Activated T-cell treated with anti-CD3 and anti-CD28 coated beads, Interleukin-2, amount 50 U/mL, for 4 hours (primary cell): ENCODE results near the gene TSPAN31. TPM values are rescaled to one million over a fixed set of nuclear protein-coding genes. Genes with fewer than 3 reads are reported as not detected.
A peak's percentile ranks its signal among the peaks of the same experiment; 100 is the strongest.
"Not testable (repeated sequence)": the region's sequence is repeated elsewhere in the genome, so short reads cannot be mapped to it uniquely, and the experiment has no call there.

Experiments used
- ATAC-seq, 2 donors: fragments of 200-7000 bp; cut with Tn5 transposase; one replicate each; pipeline ENCODE4 v1.10.0; 2021
- DNase-seq: peaks from one replicate; pipeline ENCODE4 v3.0.0-alpha.2; 2020
- H3K27me3 Mint-ChIP-seq: one replicate; pipeline ENCODE4 v1.8.0; 2021; ENCODE audit warnings: low read depth, mixed read lengths
- H3K36me3 Mint-ChIP-seq: one replicate; pipeline ENCODE4 v1.8.0; 2022; ENCODE audit warnings: mixed read lengths; ENCODE audit not compliant: insufficient read depth
- H3K4me1 Mint-ChIP-seq: one replicate; pipeline ENCODE4 v1.8.0; 2021; ENCODE audit warnings: low read depth, mixed read lengths
- H3K4me3 Mint-ChIP-seq: one replicate; pipeline ENCODE4 v1.8.0; 2021; ENCODE audit warnings: mild to moderate bottlenecking, moderate library complexity, mixed read lengths
- H3K9me3 Mint-ChIP-seq: one replicate; pipeline ENCODE4 v1.8.0; 2021; ENCODE audit warnings: mixed read lengths
- total RNA-seq, 3 donors: library from RNA; stranded (reverse); gene quantifications; one replicate each; pipeline ENCODE4 v1.2.1, GENCODE V29; 2021

Gene TSPAN31, protein sequence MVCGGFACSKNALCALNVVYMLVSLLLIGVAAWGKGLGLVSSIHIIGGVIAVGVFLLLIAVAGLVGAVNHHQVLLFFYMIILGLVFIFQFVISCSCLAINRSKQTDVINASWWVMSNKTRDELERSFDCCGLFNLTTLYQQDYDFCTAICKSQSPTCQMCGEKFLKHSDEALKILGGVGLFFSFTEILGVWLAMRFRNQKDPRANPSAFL
- total RNA-seq = 10 to 100 TPM; 11.5 to 14.9 (median 14.0) TPM

- Mint-ChIP-seq H3K4me3 (peak within 1 kb of the TSS; percentile 95), H3K9me3 (no peaks in the 10 kb centered on the region), H3K4me1 (peaks cover 47% of the 10 kb centered on the region), H3K27me3 (no peaks in the 10 kb centered on the region), H3K36me3 (peaks cover 27% of the 10 kb centered on the region)
- DNase-seq = peak; percentile 92
- ATAC-seq = peak; percentile 88 to 91
These were observed at the start of gene TSPAN31 for GRCh38 chr12:57744777-57745484. Gene TSPAN31, plus strand, starts transcription at chr12:57745039. Its CDS starts 116 bp downstream, at chr12:57745155.

DNA sequence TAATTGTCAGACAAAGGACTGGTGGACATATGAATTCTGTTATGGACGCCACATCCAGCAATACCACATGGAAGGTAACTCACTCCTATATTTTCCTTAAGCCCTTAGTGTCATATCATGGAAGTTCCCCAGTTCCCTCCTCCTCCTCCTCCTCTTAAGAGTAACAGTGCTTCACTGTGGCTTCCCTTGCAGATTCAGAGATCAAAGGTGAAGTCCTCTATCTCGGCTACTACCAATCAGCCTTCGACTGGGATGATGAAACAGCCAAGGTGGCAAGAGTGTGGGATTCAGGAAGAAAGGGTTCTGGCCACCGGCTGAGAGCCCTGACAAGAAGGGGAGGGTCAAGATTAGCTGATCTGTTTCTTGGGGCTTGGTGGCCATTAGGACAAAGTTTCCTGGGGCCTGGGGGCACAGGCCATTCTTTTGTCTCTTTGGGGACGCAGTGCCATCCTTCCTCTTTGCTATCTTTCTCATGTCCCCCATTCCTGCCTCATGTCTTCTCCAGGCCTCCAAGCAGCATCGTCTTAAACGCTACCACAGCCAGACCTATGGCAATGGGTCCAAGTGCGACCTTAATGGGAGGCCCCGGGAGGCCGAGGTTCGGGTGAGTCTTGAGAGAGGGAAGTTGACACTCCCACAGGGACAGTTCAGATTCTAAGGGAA lies 48.9 kb upstream of the TSPAN31 start:
- H3K9me3 Mint-ChIP-seq = no peaks in the 10 kb centered on the region
- H3K27me3 Mint-ChIP-seq = peaks cover 2% of the 10 kb centered on the region
- peaks cover 4% of the 10 kb centered on the region for H3K4me1 Mint-ChIP-seq
- H3K36me3 Mint-ChIP-seq = peaks cover 38% of the 10 kb centered on the region
- DNase-seq (no peak), ATAC-seq (no peak)
- peak overlapping the region; percentile 27 for H3K4me3 Mint-ChIP-seq

DNA sequence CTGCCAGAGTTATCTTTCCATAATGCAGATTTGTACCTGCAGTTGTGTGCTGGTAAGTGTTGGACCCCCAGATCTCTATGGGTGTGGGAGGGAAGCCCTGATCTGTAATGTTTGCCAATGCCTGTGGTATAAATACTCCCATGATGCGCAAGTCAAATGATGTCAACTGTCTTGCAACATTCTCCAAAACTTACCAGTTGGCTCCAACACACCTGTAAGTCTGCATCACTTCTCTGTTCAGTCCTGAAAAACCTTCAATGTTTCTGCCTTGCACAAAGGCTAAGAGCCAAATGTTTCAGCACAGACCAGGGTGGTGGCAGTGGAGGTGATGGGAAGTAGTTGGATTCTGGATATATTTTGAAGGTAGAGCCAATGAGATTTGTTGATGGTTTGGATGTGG lies 47.8 kb upstream of the TSPAN31 start:
- no peak overlapping the region for H3K4me3 Mint-ChIP-seq
- DNase-seq (no peak), ATAC-seq (no peak)
- H3K9me3 Mint-ChIP-seq = no peaks in the 10 kb centered on the region
- H3K36me3 Mint-ChIP-seq = peaks cover 41% of the 10 kb centered on the region
- H3K4me1 Mint-ChIP-seq = peaks cover 4% of the 10 kb centered on the region
- no peaks in the 10 kb centered on the region for H3K27me3 Mint-ChIP-seq

DNA sequence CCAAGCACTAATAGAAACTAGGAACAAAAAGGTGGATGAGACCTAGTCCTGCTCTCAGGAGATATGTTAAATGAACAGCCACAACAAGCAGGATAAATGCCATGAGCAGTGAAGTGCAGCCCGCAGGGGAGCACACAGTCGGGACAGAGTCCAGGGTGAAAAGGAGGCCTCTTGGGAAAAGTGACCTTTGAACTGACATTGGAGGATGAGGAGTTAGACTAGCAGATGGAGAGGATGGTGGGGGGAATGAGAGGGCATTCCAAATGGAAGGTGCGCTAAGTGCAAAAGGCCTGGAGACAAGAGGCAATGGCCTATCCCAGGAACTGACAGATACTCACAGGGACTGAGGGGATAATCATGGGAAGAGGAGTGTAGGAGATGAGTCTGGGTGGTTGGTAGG lies 46.4 kb upstream of the TSPAN31 start:
- Mint-ChIP-seq H3K27me3 (no peaks in the 10 kb centered on the region), H3K4me3 (no peak overlapping the region), H3K9me3 (no peaks in the 10 kb centered on the region), H3K36me3 (peaks cover 53% of the 10 kb centered on the region), H3K4me1 (peaks cover 6% of the 10 kb centered on the region)
- no peak for ATAC-seq
- DNase-seq = no peak

DNA sequence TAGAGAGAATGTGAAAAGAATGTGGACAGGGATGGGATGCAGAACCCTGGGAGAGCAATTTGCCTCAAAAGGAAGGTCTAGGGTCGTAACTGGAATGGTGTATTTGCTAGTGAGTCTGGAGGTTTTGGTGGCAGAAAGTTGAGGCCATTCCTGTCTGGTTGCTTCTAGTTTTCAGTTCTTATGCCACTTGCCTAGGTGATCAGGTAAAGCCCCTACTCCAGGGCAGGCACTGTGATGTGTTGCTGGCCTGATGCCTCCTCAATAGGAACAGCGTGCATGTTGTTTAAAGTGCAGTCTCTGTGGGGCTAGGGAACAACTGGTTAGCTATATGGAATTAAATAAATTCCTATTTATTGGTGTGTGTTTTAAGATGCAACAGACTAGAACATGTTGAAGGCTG lies 44.5 kb upstream of the TSPAN31 start:
- Mint-ChIP-seq H3K36me3 (peaks cover 67% of the 10 kb centered on the region), H3K9me3 (peaks cover 4% of the 10 kb centered on the region), H3K27me3 (no peaks in the 10 kb centered on the region), H3K4me1 (peaks cover 6% of the 10 kb centered on the region), H3K4me3 (no peak overlapping the region)
- DNase-seq = no peak
- no peak for ATAC-seq

DNA sequence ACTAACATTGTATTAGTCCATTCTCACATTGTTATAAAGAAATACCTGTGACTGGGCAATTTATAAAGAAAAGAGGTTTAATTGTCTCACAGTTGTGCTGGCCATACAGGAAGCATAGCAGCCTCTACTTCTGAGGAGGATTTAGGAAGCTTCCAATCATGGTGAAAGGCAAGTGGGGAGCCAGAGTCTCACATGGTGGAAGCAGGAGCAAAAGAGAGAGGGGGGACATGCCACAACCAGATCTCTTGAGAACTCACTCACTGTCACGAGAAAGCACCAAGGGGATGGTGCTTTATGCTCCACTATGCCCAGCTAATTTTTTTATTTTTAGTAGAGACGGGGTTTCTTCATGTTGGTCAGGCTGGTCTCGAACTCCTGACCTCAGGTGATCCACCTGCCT lies 37.6 kb upstream of the TSPAN31 start:
- Mint-ChIP-seq H3K36me3 (peaks cover 45% of the 10 kb centered on the region), H3K9me3 (peaks cover 4% of the 10 kb centered on the region), H3K4me3 (no peak overlapping the region), H3K27me3 (no peaks in the 10 kb centered on the region), H3K4me1 (no peaks in the 10 kb centered on the region)
- ATAC-seq (no peak), DNase-seq (no peak)

DNA sequence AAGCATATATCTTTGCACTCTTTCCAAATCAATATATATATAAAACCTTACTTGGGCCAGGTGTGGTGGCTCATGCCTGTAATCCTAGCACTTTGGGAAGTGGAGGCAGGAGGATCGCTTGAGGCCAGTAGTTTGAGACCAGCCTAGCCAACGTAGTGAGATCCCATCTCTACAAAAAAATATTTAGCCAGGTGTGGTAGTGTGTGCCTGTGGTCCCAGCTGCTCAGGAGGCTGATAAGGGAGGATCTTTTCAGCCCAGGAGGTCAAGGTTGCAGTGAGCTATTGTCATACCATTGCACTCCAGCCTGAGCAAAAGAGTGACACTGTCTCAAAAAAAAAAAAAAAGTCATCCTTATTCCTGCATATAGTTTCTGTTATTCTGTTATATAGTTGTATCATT lies 36.5 kb upstream of the TSPAN31 start:
- no peaks in the 10 kb centered on the region for H3K27me3 Mint-ChIP-seq
- ATAC-seq (no peak), DNase-seq (no peak)
- no peaks in the 10 kb centered on the region for H3K4me1 Mint-ChIP-seq
- H3K4me3 Mint-ChIP-seq = no peak overlapping the region
- H3K9me3 Mint-ChIP-seq = peaks cover 4% of the 10 kb centered on the region
- peaks cover 38% of the 10 kb centered on the region for H3K36me3 Mint-ChIP-seq

DNA sequence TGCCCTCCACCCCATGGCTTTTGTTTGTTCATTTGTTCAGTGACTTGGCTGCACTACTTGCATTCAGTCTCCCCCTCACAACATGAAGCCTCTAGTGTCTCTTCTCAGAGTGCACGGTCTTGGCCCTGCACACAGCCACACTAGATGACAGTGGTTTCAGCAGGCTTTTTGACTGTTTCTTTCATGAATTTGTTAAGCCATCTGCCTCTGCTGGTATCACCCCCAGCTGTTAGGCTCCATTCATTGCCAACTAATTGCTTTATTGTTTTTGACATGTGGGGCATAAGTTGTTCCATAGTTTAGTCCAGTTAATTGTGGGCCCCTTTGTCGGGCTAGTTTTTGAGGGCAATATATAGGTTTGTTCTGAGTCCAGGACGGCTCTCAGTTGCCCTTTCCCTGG lies 32.1 kb upstream of the TSPAN31 start:
- DNase-seq (no peak), ATAC-seq (no peak)
- no peaks in the 10 kb centered on the region for H3K4me1 Mint-ChIP-seq
- H3K27me3 Mint-ChIP-seq = no peaks in the 10 kb centered on the region
- peaks cover 23% of the 10 kb centered on the region for H3K36me3 Mint-ChIP-seq
- no peak overlapping the region for H3K4me3 Mint-ChIP-seq
- no peaks in the 10 kb centered on the region for H3K9me3 Mint-ChIP-seq

DNA sequence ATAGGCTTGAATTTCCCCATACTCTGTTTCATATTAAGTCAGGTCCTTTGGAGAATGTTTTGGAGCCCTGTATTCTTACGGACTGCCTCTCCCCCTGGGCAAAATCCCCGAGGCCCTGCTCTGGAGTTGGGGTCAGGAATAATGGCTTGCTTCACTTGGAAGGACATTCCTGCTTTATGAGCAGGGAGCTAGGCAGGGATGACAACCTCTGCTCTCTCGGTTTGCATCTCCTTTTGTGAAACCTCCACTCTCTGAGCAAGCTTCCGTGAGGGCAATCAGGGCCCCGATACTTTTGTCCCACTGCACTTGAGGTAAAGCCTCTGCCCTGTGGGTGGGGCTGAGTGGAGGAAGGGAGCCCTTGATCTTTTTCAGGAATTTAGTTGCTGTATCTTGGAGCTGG lies 31.6 kb upstream of the TSPAN31 start:
- Mint-ChIP-seq H3K4me1 (no peaks in the 10 kb centered on the region), H3K9me3 (no peaks in the 10 kb centered on the region), H3K27me3 (no peaks in the 10 kb centered on the region), H3K4me3 (no peak overlapping the region), H3K36me3 (peaks cover 27% of the 10 kb centered on the region)
- DNase-seq (no peak), ATAC-seq (no peak)

GRCh38 chr12:57715036-57715748 lies 29.6 kb upstream of the TSPAN31 start:
- not testable (repeated sequence) for H3K4me1 Mint-ChIP-seq, H3K9me3 Mint-ChIP-seq, H3K4me3 Mint-ChIP-seq, ATAC-seq, DNase-seq, H3K27me3 Mint-ChIP-seq
- peaks cover 31% of the 10 kb centered on the region for H3K36me3 Mint-ChIP-seq

DNA sequence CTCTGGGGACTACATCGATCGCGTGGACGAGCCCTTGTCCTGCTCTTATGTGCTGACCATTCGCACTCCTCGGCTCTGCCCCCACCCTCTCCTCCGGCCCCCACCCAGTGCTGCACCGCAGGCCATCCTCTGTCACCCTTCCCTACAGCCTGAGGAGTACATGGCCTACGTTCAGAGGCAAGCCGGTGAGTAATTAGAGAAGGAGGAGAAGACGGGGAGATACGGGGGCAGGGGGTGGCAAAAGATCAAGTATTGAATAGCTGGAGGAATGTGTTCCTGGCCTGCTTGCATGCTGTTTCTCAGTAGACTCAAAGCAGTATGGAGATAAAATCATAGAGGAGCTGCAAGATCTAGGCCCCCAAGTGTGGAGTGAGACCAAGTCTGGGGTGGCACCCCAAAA lies 29.1 kb upstream of the TSPAN31 start:
- Mint-ChIP-seq H3K9me3 (no peaks in the 10 kb centered on the region), H3K27me3 (no peaks in the 10 kb centered on the region), H3K4me1 (no peaks in the 10 kb centered on the region), H3K36me3 (peaks cover 29% of the 10 kb centered on the region), H3K4me3 (no peak overlapping the region)
- no peak for DNase-seq
- no peak for ATAC-seq

- no peak for ATAC-seq
- H3K27me3 Mint-ChIP-seq = no peaks in the 10 kb centered on the region
- no peak for DNase-seq
- peaks cover 27% of the 10 kb centered on the region for H3K36me3 Mint-ChIP-seq
- H3K4me3 Mint-ChIP-seq = no peak overlapping the region
- H3K9me3 Mint-ChIP-seq = no peaks in the 10 kb centered on the region
- no peaks in the 10 kb centered on the region for H3K4me1 Mint-ChIP-seq
These were observed 28.5 kb upstream of the TSPAN31 start for GRCh38 chr12:57716305-57716704.

- no peak for ATAC-seq
- DNase-seq = no peak
- Mint-ChIP-seq H3K9me3 (no peaks in the 10 kb centered on the region), H3K36me3 (peaks cover 27% of the 10 kb centered on the region), H3K27me3 (no peaks in the 10 kb centered on the region), H3K4me1 (peaks cover 2% of the 10 kb centered on the region), H3K4me3 (no peak overlapping the region)
These were observed 27.7 kb upstream of the TSPAN31 start for GRCh38 chr12:57717131-57717530.

DNA sequence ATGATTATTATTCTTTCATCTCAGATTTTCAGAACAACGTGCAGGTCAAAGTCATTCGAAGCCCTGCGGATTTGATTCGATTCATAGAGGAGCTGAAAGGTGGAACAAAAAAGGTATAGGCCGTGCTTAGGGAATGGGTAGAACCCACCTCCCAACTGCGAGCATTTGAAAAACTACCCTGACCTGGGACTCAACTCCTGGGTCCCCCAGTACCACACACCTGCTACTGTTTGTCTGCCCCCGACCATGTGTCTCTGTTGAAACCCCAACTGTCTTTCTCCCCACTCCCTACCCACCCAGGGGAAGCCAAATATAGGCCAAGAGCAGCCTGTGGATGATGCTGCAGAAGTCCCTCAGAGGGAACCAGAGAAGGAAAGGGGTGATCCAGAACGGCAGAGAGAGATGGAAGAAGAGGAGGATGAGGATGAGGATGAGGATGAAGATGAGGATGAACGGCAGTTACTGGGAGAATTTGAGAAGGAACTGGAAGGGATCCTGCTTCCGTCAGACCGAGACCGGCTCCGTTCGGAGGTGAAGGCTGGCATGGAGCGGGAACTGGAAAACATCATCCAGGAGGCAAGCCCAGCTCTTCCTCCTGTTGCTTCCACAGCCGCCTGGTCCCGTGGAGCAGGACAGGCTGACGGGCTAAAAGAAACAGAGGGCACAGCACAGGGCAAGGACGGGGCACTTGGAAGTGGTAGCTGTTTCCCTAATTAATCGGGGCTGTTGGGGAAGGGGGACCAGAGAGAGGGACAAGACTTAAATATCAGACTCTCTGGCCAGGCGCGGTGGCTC lies 26.8 kb upstream of the TSPAN31 start:
- H3K4me3 Mint-ChIP-seq = no peak overlapping the region
- peaks cover 2% of the 10 kb centered on the region for H3K4me1 Mint-ChIP-seq
- ATAC-seq = no peak
- H3K27me3 Mint-ChIP-seq = no peaks in the 10 kb centered on the region
- no peak for DNase-seq
- peaks cover 23% of the 10 kb centered on the region for H3K36me3 Mint-ChIP-seq
- H3K9me3 Mint-ChIP-seq = no peaks in the 10 kb centered on the region
